ENCODE measurements around the gene RAI1.
"Not testable (repeated sequence)": the region's sequence is repeated elsewhere in the genome, so short reads cannot be mapped to it uniquely, and the experiment has no call there.

The RAI1 gene

DNA sequence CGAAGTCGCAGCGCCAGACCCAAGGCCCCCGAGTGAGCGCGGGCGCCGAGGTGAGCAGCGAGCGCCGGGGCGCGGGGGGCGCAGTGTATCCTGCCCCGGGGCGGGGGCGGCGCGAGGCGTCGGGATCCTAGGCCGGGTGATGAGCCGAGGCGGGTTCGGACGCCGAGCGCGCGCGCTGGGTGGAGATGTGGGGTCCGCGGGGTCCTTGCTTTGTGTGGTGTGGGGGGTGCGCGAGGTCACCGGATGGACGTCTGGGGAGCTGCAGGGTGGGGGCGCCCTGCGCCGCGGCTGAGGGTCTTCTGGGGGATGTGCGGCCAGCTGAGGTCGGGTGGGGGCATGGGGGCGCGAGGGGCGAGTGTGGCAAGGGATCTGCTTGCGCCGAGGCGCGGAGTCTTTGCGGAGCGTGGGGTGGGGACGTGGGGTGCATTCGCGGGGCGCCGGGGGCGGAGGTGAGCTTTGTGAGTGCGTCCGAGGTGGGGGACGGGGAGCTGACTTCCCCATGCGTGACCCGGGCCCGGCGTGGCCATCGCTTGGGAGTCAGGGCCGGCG lies 560 bp downstream of the RAI1 start:
- DNase-seq (ENCODE audit: insufficient read length, low spot score) (no peak), FAIRE-seq (no peak)
- TF ChIP-seq POLR2A (IDR thresholded peaks at IDR 0.05; ENCODE audit: low read depth, low read length): no peak; the same call in 1 of the 2 replicates

DNA sequence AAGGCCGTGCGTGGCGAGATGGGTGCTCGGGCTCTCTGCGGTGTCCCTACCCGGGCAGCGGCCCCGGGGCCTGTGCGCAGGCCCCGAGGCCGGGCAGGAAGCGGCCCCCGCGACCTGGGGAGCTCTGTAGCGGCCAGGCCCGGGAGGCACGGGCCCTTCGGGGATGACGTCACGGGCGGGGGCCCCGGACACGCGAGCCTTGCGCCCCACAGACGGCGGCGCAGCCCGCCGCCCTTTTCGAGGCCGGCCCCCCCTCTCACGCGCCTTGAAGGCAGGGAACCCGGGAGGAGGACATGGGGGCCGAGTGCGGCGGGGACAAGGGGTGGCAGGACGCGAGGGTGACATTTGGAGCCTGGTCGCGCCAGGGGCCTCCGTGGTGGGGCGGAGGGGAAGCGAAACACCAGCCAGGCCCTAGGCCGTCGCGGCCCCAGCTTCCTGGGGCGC lies 1.1 kb downstream of the RAI1 start:
- TF ChIP-seq POLR2A (IDR thresholded peaks at IDR 0.05; ENCODE audit: low read depth, low read length): peak; percentile 34
- DNase-seq (ENCODE audit: insufficient read length, low spot score) (peak; percentile 78), FAIRE-seq (no peak)

DNA sequence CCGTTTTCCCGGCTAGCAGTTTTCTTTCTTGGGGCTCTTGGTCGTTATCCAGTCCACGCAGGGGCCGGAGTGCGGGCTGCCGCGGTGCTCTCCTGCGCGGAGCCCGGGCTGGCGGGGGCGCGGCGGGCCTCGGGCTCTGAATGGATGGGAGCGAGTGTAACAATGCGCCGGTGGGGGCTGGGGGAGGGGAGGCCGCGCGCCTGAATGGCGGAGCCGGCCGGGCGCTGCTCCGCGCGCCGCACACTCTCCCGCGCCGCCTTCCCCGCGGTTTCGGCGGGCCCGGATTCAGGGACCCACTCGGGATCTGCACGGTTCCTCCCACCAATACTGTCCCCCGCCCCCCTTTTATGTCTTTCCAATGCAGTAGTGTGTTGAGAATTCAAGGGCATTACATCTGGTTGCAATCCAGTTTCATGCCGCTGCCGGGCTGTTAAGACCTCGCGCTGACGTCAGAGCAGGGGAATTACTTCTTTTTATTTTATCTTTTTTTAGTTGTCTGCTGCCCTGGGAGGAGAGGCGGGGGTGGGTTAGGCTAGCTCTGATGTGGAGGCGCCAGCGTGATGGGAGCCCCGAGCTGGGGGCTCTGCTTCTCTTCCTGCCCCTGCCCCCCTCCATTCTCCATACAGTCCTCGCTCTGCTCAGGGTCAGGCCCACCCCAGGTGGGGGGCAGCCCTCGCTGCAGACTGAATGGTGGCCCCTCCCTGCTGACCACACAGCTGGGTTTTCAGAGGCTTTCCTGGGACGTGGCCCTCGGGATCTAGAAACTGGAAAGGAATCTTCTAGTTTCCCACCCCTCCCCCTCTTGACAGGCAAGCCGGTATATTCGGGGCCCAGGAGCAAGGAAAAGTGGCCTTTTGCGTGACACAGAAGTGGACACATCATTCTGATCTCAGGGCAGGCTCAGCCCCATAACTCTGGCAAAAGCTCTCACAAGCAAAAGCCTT lies 1.8 kb downstream of the RAI1 start:
- DNase-seq (ENCODE audit: insufficient read length, low spot score) (no peak), FAIRE-seq (no peak)
- peak; percentile 26; the same call in 1 of the 2 replicates for TF ChIP-seq POLR2A (IDR thresholded peaks at IDR 0.05; ENCODE audit: low read depth, low read length)

GRCh38 chr17:17683710-17684365 lies 2.6 kb downstream of the RAI1 start:
- DNase-seq (ENCODE audit: insufficient read length, low spot score) (no peak), FAIRE-seq (no peak)
- TF ChIP-seq POLR2A (IDR thresholded peaks at IDR 0.05; ENCODE audit: low read depth, low read length): no peak

DNA sequence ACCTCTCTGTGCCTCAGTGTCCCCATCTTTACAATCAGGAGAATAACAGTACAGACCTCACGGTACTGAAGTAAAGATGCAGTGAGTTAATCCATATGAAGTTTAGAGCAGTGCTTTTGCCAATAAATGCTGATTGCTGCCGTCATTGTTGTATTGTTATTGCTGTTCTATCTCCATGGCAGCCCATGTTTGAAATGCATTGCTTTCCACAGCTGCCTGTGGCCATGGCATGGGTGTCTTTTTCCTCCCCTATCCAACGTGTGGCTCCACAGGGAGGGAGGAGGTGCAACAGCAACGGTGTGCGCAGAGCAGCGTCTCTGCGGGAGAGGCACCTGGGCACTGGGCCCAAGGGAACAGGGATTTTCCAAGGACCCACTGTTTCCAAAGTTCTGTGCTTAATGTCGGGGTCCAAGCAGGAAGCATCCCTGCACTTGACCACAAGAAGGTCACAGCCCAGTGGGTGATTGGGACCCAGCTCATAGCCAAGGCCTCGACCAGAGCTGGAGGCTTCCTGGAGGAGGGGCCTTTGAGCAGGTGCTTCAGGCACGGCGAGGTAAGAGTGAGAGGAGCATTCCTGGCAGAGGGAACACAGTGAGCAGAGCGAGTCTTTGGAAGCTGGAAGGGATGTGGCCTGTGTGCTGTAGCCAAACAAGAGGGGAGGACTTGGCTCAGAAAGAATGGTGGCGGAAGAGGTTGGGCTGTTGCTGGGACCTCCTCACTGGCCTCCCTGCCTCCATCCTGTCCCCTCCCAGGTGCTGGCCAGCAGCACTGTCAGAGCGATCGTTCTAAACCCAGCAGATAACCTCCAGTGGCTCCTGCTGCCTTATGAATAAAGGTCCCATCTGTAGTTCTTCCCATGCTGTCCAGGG lies 3.9 kb downstream of the RAI1 start:
- no peak for DNase-seq (ENCODE audit: insufficient read length, low spot score)
- no peak for TF ChIP-seq POLR2A (IDR thresholded peaks at IDR 0.05; ENCODE audit: low read depth, low read length)
- FAIRE-seq: no peak

DNA sequence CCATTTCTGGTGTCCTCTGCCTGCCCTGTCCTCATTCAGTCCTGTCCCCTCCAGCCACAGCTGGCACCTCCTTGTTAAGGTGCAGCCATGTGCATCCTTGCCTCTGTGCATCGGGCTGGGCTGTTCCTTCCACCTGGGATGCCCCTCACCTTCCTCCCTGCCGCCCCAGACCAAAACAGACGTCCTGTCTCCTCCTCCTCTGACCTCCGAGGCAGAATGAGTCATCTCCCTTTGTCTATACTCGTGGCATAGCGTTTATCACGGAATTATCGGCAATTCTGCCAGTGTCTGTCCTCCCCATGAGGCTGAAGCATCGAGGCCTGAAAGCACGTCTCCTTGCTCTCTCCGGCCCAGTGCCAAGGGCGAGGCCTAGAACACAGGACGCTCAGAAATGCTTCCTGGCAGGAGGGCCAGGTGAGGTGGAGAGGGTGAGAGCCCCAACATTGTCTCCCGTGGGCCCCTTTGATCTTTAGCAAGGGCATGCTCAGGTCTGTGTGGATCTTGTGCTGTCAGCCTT lies 4.6 kb downstream of the RAI1 start:
- DNase-seq (ENCODE audit: insufficient read length, low spot score) (peak; percentile 84), FAIRE-seq (peak; percentile 27)
- TF ChIP-seq POLR2A (IDR thresholded peaks at IDR 0.05; ENCODE audit: low read depth, low read length): no peak

- TF ChIP-seq POLR2A (IDR thresholded peaks at IDR 0.05; ENCODE audit: low read depth, low read length): no peak
- DNase-seq (ENCODE audit: insufficient read length, low spot score): no peak
- FAIRE-seq: no peak
Measured at GRCh38 chr17:17689312-17689711, 8.1 kb downstream of the RAI1 start.

DNA sequence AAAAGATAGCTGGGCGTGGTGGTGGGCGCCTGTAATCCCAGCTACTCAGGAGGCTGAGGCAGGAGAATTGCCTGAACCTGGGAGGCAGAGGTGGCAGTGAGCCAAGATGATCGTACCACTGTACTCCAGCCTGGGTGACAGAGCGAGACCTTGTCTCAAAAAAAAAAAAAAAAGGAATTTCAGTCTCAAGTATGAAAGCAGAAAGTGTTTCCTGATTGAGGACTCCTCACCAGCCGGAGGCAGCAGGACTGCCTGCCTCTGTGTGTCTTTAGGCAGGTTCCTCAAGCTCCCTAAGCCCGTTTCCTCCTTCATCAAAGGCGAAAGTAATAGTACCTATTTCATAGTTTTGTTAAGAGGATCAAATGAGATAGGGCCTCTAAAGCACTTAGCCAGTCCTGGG lies 9.0 kb downstream of the RAI1 start:
- not testable (repeated sequence) for FAIRE-seq; DNase-seq (ENCODE audit: insufficient read length, low spot score)

GRCh38 chr17:17691468-17692263 lies 10.4 kb downstream of the RAI1 start:
- no peak for TF ChIP-seq POLR2A (IDR thresholded peaks at IDR 0.05; ENCODE audit: low read depth, low read length)
- DNase-seq (ENCODE audit: insufficient read length, low spot score) (no peak), FAIRE-seq (no peak)

GRCh38 chr17:17692353-17693252 lies 11.3 kb downstream of the RAI1 start:
- no peak for TF ChIP-seq POLR2A (IDR thresholded peaks at IDR 0.05; ENCODE audit: low read depth, low read length)
- FAIRE-seq: no peak
- no peak for DNase-seq (ENCODE audit: insufficient read length, low spot score)

- TF ChIP-seq POLR2A (IDR thresholded peaks at IDR 0.05; ENCODE audit: low read depth, low read length): no peak
- FAIRE-seq: no peak
- no peak for DNase-seq (ENCODE audit: insufficient read length, low spot score)
Measured at GRCh38 chr17:17693253-17694168, 12.3 kb downstream of the RAI1 start.
